ENCODE data around the gene SLAMF8.

GRCh38 chr1:159866905-159867663 lies 40.4 kb downstream of the SLAMF8 start:
- no peak for TF ChIP-seq POLR2A (IDR thresholded peaks at IDR 0.05; ENCODE audit: low read depth, low read length)
- no peak for TF ChIP-seq TAF1 (IDR thresholded peaks at IDR 0.05; ENCODE audit: borderline replicate concordance, low read depth, low read length)

All from GM12892 (cell line).